ENCODE data around the gene EPB41. TPM values are rescaled to one million over a fixed set of nuclear protein-coding genes. Genes with fewer than 3 reads are reported as not detected.

The EPB41 gene
- total and polyA plus RNA-seq, 2 experiments from 2014 or later = 26.8 to 112 TPM

- Histone ChIP-seq H3K79me2 (replicated peaks; ENCODE audit: insufficient read depth) (no peaks in the 10 kb centered on the region), H3K4me1 (ENCODE audit: insufficient read depth) (peaks cover 34% of the 10 kb centered on the region), H3K36me3 (ENCODE audit: insufficient read depth) (no peaks in the 10 kb centered on the region), H3F3A (replicated peaks; ENCODE audit: low read depth) (peaks cover 11% of the 10 kb centered on the region), H3K4me3 (peak overlapping the region; percentile 95; the same call in 1 of the 2 replicates), H3K27me3 (ENCODE audit: insufficient read depth) (peaks cover 16% of the 10 kb centered on the region; the same call in 1 of the 2 replicates), H4K20me1 (replicated peaks; ENCODE audit: insufficient read depth) (no peaks in the 10 kb centered on the region), H3K27ac (ENCODE audit: low read depth) (no peak overlapping the region), H2AFZ (0 out of 2 replicates have a peak overlapping the region, but pooled peaks have one; percentile 38), H3K9me2 (ENCODE audit: insufficient read depth) (no peaks in the 10 kb centered on the region), H3K4me2 (peak overlapping the region; percentile 81)
- Mint-ChIP-seq H3K36me3 (ENCODE audit: low read depth) (no peaks in the 10 kb centered on the region), H3K27me3 (ENCODE audit: insufficient read depth, low read depth, poor library complexity) (peaks cover 35% of the 10 kb centered on the region), H3K9me3 (no peaks in the 10 kb centered on the region; the same call in 2 of the 3 replicates), H3K4me1 (peaks cover 46% of the 10 kb centered on the region), H3K4me3 (no peak overlapping the region; the same call in 2 of the 3 replicates), H3K27ac (no peak overlapping the region)
- no peak for TF ChIP-seq ETS1 (IDR thresholded peaks at IDR 0.05)
- no peak for TF ChIP-seq POLR2AphosphoS5 (IDR thresholded peaks at IDR 0.05; ENCODE audit: low read depth)
- TF ChIP-seq EZH2phosphoT487 (IDR thresholded peaks at IDR 0.05; ENCODE audit: unreplicated experiment) = no peak
- no peak for TF ChIP-seq CTCF (conservative IDR thresholded peaks at IDR 0.05; ENCODE audit: low read depth in 2 of 2)
- no peak for TF ChIP-seq JUNB (IDR thresholded peaks at IDR 0.05; ENCODE audit: unreplicated experiment)
- no peak for TF ChIP-seq ZNF462 (CRISPR knock-in tag; IDR thresholded peaks at IDR 0.05)
- no peak for TF ChIP-seq STAT1 (IDR thresholded peaks at IDR 0.05; ENCODE audit: unreplicated experiment)
- TF ChIP-seq ZNF331 (CRISPR knock-in tag; IDR thresholded peaks at IDR 0.05; ENCODE audit: low read depth) = no peak
- no peak for DNase-seq (ENCODE audit: low spot score)
- no peak for ATAC-seq
These were observed 28.9 kb upstream of the EPB41 start for GRCh38 chr1:28885472-28885877.
